Measurements from ENCODE around the gene KDM3A. TPM values are rescaled to one million over a fixed set of nuclear protein-coding genes. Genes with fewer than 3 reads are reported as not detected.

Gene KDM3A
- polyA plus RNA-seq, 1 donor from 2014 or later, result 51.2 TPM

- H4K20me1 ChIP-seq (ENCODE audit: insufficient read depth), result no peaks in the 10 kb centered on the region
- no peak overlapping the region for H3K4me2 ChIP-seq (ENCODE audit: low read length)
- H2AFZ ChIP-seq (ENCODE audit: low read depth, low read length), result no peak overlapping the region
- no peak overlapping the region for H3K27ac ChIP-seq (ENCODE audit: low read length)
- no peaks in the 10 kb centered on the region for H3K9me2 ChIP-seq (ENCODE audit: insufficient read depth, low read length)
- H3F3A ChIP-seq (ENCODE audit: insufficient read depth, low read length, poor library complexity, severe bottlenecking), result no peaks in the 10 kb centered on the region
- no peak overlapping the region for H3K9ac ChIP-seq (ENCODE audit: low read length)
- no peaks in the 10 kb centered on the region for H3K9me3 ChIP-seq (ENCODE audit: low read length)
- no peak overlapping the region for H3K4me3 ChIP-seq (ENCODE audit: low read length)
- TF ChIP-seq RAD21 (conservative IDR thresholded peaks at IDR 0.05) (no peak), EZH2 (IDR thresholded peaks at IDR 0.05; ENCODE audit: borderline replicate concordance, insufficient read depth, low read length, poor library complexity, severe bottlenecking) (no peak), POLR2AphosphoS5 (IDR thresholded peaks at IDR 0.05) (no peak), CTCF (IDR thresholded peaks at IDR 0.05; ENCODE audit: poor library complexity, severe bottlenecking) (no peak), REST (IDR thresholded peaks at IDR 0.05; ENCODE audit: borderline replicate concordance) (no peak), TAF1 (IDR thresholded peaks at IDR 0.05; ENCODE audit: low read depth) (no peak), MXI1 (conservative IDR thresholded peaks at IDR 0.05; ENCODE audit: poor library complexity, severe bottlenecking) (no peak), SMC3 (conservative IDR thresholded peaks at IDR 0.05; ENCODE audit: poor library complexity) (no peak), EP300 (conservative IDR thresholded peaks at IDR 0.05; ENCODE audit: poor library complexity, severe bottlenecking) (no peak)
- no peaks in the 10 kb centered on the region for H3K79me2 ChIP-seq (replicated peaks; ENCODE audit: insufficient read depth, low read length)
- no peaks in the 10 kb centered on the region for H3K27me3 ChIP-seq (ENCODE audit: insufficient read depth, low read depth, low read length)
- H3K36me3 ChIP-seq (ENCODE audit: insufficient read depth, low read length), result peaks cover 4% of the 10 kb centered on the region
Observed at GRCh38 chr2:86507600-86507999, 66.4 kb downstream of the KDM3A start.

- no peaks in the 10 kb centered on the region for H3K9me2 ChIP-seq (ENCODE audit: insufficient read depth, low read length)
- H2AFZ ChIP-seq (ENCODE audit: low read depth, low read length), result no peak overlapping the region
- H3K4me2 ChIP-seq (ENCODE audit: low read length), result no peak overlapping the region
- H3K27ac ChIP-seq (ENCODE audit: low read length), result no peak overlapping the region
- no peak overlapping the region for H3K9ac ChIP-seq (ENCODE audit: low read length)
- no peaks in the 10 kb centered on the region for H3F3A ChIP-seq (ENCODE audit: insufficient read depth, low read length, poor library complexity, severe bottlenecking)
- no peaks in the 10 kb centered on the region for H3K79me2 ChIP-seq (replicated peaks; ENCODE audit: insufficient read depth, low read length)
- no peaks in the 10 kb centered on the region for H4K20me1 ChIP-seq (ENCODE audit: insufficient read depth)
- peaks cover 4% of the 10 kb centered on the region for H3K36me3 ChIP-seq (ENCODE audit: insufficient read depth, low read length)
- TF ChIP-seq TAF1 (IDR thresholded peaks at IDR 0.05; ENCODE audit: low read depth) (no peak), EP300 (conservative IDR thresholded peaks at IDR 0.05; ENCODE audit: poor library complexity, severe bottlenecking) (no peak), POLR2AphosphoS5 (IDR thresholded peaks at IDR 0.05) (no peak), REST (IDR thresholded peaks at IDR 0.05; ENCODE audit: borderline replicate concordance) (no peak), RAD21 (conservative IDR thresholded peaks at IDR 0.05) (no peak), SMC3 (conservative IDR thresholded peaks at IDR 0.05; ENCODE audit: poor library complexity) (no peak), MXI1 (conservative IDR thresholded peaks at IDR 0.05; ENCODE audit: poor library complexity, severe bottlenecking) (no peak), EZH2 (IDR thresholded peaks at IDR 0.05; ENCODE audit: borderline replicate concordance, insufficient read depth, low read length, poor library complexity, severe bottlenecking) (no peak), CTCF (IDR thresholded peaks at IDR 0.05; ENCODE audit: poor library complexity, severe bottlenecking) (no peak)
- H3K9me3 ChIP-seq (ENCODE audit: low read length), result no peaks in the 10 kb centered on the region
- H3K4me3 ChIP-seq (ENCODE audit: low read length), result no peak overlapping the region
- no peaks in the 10 kb centered on the region for H3K27me3 ChIP-seq (ENCODE audit: insufficient read depth, low read depth, low read length)
Observed at GRCh38 chr2:86510436-86510933, 69.3 kb downstream of the KDM3A start.
